ENCODE results near the gene SPSB1. TPM values are rescaled to one million over a fixed set of nuclear protein-coding genes. Genes with fewer than 3 reads are reported as not detected.

Gene SPSB1
- polyA plus RNA-seq, 1 donor (not counting 4 experiments of a cell fraction or from before 2014, with no cell fraction given): 19.8 TPM

DNA sequence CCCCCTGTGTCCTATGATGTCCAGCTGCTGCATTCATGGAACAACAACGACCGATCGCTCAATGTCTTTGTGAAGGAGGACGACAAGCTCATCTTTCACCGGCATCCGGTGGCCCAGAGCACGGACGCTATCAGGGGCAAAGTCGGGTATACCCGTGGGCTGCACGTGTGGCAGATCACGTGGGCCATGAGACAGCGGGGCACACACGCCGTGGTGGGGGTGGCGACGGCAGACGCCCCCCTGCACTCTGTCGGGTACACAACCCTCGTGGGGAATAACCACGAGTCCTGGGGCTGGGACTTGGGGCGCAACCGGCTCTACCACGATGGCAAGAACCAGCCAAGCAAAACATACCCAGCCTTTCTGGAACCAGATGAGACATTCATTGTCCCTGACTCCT lies 63.3 kb downstream of the SPSB1 start:
- H3K27ac ChIP-seq (ENCODE audit: control insufficient read depth, insufficient read depth, low read length): no peak overlapping the region
- peaks cover 9% of the 10 kb centered on the region for H4K20me1 ChIP-seq (ENCODE audit: control insufficient read depth, extremely low read depth, insufficient read depth, low read length)
- H3K36me3 ChIP-seq (ENCODE audit: control insufficient read depth in 2 of 2, extremely low read depth in 1 of 2, insufficient read depth in 2 of 2, low read length in 2 of 2): peaks cover 18 to 27% of the 10 kb centered on the region in 2 experiments
- dilution Hi-C loops (cut with MboI; ENCODE audit: extremely low pct_ligation_motif_present, low sequenced_read_pairs): no loop called here
- no peaks in the 10 kb centered on the region for H3K9me3 ChIP-seq (ENCODE audit: control insufficient read depth, low read depth, low read length)
- no peak for TF ChIP-seq EZH2 (IDR thresholded peaks at IDR 0.05; ENCODE audit: low read length)
- no peaks in the 10 kb centered on the region for H3K4me1 ChIP-seq (ENCODE audit: control insufficient read depth, extremely low read depth, insufficient read depth, low read length)
- H2AFZ ChIP-seq (ENCODE audit: control insufficient read depth, low read length): no peak overlapping the region
- peaks cover 40% of the 10 kb centered on the region for H3K79me2 ChIP-seq (ENCODE audit: control insufficient read depth, insufficient read depth, low read length)
- no peak overlapping the region for H3K4me2 ChIP-seq (ENCODE audit: control insufficient read depth, extremely low read depth, insufficient read depth, low read depth, low read length)
- H3K9me1 ChIP-seq (ENCODE audit: control insufficient read depth, extremely low read depth, insufficient read depth, low read length): peaks cover 6% of the 10 kb centered on the region
- H3K9ac ChIP-seq (ENCODE audit: control insufficient read depth, extremely low read depth, insufficient read depth, low read length): no peak overlapping the region
- DNase-seq (ENCODE audit: low read depth, low spot score) (no peak), FAIRE-seq (no peak)
- no peaks in the 10 kb centered on the region for H3K27me3 ChIP-seq (ENCODE audit: control insufficient read depth, extremely low read depth, insufficient read depth, low read length)
- no peak overlapping the region for H3K4me3 ChIP-seq (ENCODE audit: control insufficient read depth in 2 of 3, extremely low read depth in 1 of 3, insufficient read depth in 2 of 3, low read depth in 1 of 3, low read length in 3 of 3)

DNA sequence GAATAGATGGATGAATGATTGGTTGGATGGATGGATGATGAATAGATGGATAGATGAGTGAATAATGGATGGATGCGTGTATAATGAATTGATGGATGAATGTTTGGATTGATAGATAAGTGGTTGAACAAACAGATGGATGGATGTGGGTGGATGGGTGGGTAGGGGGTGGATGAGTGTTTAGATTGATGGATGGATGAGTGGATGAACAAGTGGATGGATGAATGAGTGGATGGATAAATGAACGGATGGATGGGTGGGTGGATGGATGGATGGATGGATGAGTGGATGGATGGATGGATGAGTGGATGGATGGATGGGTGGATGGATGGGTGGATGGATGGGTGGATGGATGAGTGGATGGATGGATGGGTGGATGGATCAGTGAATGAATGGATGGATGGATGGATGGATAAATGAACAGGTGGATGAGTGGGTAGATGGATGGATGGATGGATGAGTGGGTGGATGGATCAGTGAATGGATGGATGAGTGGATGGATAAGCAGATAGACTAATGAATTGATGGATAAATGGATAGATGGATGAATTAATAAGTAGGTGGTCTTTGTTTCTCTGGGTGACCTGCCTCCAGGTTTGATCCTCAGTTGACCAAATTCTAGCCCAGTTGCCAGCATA lies 64.3 kb downstream of the SPSB1 start:
- Histone ChIP-seq H3K27me3 (ENCODE audit: control insufficient read depth, extremely low read depth, insufficient read depth, low read length) (no peaks in the 10 kb centered on the region), H3K4me3 (ENCODE audit: control insufficient read depth in 2 of 3, extremely low read depth in 1 of 3, insufficient read depth in 2 of 3, low read depth in 1 of 3, low read length in 3 of 3) (no peak overlapping the region), H3K4me1 (ENCODE audit: control insufficient read depth, extremely low read depth, insufficient read depth, low read length) (no peaks in the 10 kb centered on the region), H3K4me2 (ENCODE audit: control insufficient read depth, extremely low read depth, insufficient read depth, low read depth, low read length) (no peak overlapping the region), H2AFZ (ENCODE audit: control insufficient read depth, low read length) (no peak overlapping the region), H3K36me3 (ENCODE audit: control insufficient read depth in 2 of 2, extremely low read depth in 1 of 2, insufficient read depth in 2 of 2, low read length in 2 of 2) (peaks cover 18 to 31% of the 10 kb centered on the region in 2 experiments), H3K27ac (ENCODE audit: control insufficient read depth, insufficient read depth, low read length) (no peak overlapping the region), H4K20me1 (ENCODE audit: control insufficient read depth, extremely low read depth, insufficient read depth, low read length) (peaks cover 4% of the 10 kb centered on the region), H3K9me3 (ENCODE audit: control insufficient read depth, low read depth, low read length) (no peaks in the 10 kb centered on the region), H3K9ac (ENCODE audit: control insufficient read depth, extremely low read depth, insufficient read depth, low read length) (no peak overlapping the region), H3K9me1 (ENCODE audit: control insufficient read depth, extremely low read depth, insufficient read depth, low read length) (peaks cover 2% of the 10 kb centered on the region), H3K79me2 (ENCODE audit: control insufficient read depth, insufficient read depth, low read length) (peaks cover 37% of the 10 kb centered on the region)
- no peak for TF ChIP-seq EZH2 (IDR thresholded peaks at IDR 0.05; ENCODE audit: low read length)
- TF ChIP-seq, protein P1, sequence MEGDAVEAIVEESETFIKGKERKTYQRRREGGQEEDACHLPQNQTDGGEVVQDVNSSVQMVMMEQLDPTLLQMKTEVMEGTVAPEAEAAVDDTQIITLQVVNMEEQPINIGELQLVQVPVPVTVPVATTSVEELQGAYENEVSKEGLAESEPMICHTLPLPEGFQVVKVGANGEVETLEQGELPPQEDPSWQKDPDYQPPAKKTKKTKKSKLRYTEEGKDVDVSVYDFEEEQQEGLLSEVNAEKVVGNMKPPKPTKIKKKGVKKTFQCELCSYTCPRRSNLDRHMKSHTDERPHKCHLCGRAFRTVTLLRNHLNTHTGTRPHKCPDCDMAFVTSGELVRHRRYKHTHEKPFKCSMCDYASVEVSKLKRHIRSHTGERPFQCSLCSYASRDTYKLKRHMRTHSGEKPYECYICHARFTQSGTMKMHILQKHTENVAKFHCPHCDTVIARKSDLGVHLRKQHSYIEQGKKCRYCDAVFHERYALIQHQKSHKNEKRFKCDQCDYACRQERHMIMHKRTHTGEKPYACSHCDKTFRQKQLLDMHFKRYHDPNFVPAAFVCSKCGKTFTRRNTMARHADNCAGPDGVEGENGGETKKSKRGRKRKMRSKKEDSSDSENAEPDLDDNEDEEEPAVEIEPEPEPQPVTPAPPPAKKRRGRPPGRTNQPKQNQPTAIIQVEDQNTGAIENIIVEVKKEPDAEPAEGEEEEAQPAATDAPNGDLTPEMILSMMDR (optimal IDR thresholded peaks at IDR 0.05 in 1 of 3, IDR thresholded peaks at IDR 0.05 in 1 of 3, conservative IDR thresholded peaks at IDR 0.05 in 1 of 3; ENCODE audit: extremely low read depth in 1 of 3, insufficient read depth in 2 of 3, low read length in 3 of 3): no peak
- dilution Hi-C loops (cut with MboI; ENCODE audit: extremely low pct_ligation_motif_present, low sequenced_read_pairs): no loop called here
- no peak for DNase-seq (ENCODE audit: low read depth, low spot score)
- no peak for FAIRE-seq

DNA sequence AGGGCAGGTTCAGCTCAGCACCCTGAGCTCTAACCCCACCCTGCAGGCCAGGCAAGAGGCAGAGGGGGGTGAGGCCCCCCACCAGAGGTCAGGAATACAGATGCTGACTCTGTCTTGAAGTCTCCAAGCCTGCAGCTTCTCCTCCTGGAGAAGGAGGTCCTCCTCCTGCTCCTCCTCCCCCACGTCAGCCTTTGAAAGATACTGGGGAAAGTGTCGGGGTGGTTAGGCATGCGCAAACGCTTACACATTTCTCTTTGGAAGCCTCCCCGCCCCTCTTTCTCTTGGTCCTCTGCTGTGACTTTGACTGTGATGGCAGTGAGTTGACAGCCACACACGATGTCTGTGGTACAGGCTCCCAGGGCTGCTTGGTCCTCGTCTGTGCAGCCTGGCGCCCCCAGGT lies 65.3 kb downstream of the SPSB1 start:
- Histone ChIP-seq H3K4me1 (ENCODE audit: control insufficient read depth, extremely low read depth, insufficient read depth, low read length) (no peaks in the 10 kb centered on the region), H3K27me3 (ENCODE audit: control insufficient read depth, extremely low read depth, insufficient read depth, low read length) (no peaks in the 10 kb centered on the region), H3K27ac (ENCODE audit: control insufficient read depth, insufficient read depth, low read length) (no peak overlapping the region), H3K4me2 (ENCODE audit: control insufficient read depth, extremely low read depth, insufficient read depth, low read depth, low read length) (no peak overlapping the region), H3K9me3 (ENCODE audit: control insufficient read depth, low read depth, low read length) (no peaks in the 10 kb centered on the region), H3K79me2 (ENCODE audit: control insufficient read depth, insufficient read depth, low read length) (peaks cover 34% of the 10 kb centered on the region), H3K4me3 (ENCODE audit: control insufficient read depth in 2 of 3, extremely low read depth in 1 of 3, insufficient read depth in 2 of 3, low read depth in 1 of 3, low read length in 3 of 3) (no peak overlapping the region), H3K36me3 (ENCODE audit: control insufficient read depth in 2 of 2, extremely low read depth in 1 of 2, insufficient read depth in 2 of 2, low read length in 2 of 2) (peaks cover 18 to 31% of the 10 kb centered on the region in 2 experiments), H3K9me1 (ENCODE audit: control insufficient read depth, extremely low read depth, insufficient read depth, low read length) (peaks cover 2% of the 10 kb centered on the region), H2AFZ (ENCODE audit: control insufficient read depth, low read length) (no peak overlapping the region), H4K20me1 (ENCODE audit: control insufficient read depth, extremely low read depth, insufficient read depth, low read length) (peaks cover 2% of the 10 kb centered on the region), H3K9ac (ENCODE audit: control insufficient read depth, extremely low read depth, insufficient read depth, low read length) (no peak overlapping the region)
- dilution Hi-C loops (cut with MboI; ENCODE audit: extremely low pct_ligation_motif_present, low sequenced_read_pairs): no loop called here
- TF ChIP-seq EZH2 (IDR thresholded peaks at IDR 0.05; ENCODE audit: low read length): no peak
- TF ChIP-seq, protein P1 (optimal IDR thresholded peaks at IDR 0.05 in 1 of 3, IDR thresholded peaks at IDR 0.05 in 1 of 3, conservative IDR thresholded peaks at IDR 0.05 in 1 of 3; ENCODE audit: extremely low read depth in 1 of 3, insufficient read depth in 2 of 3, low read length in 3 of 3): no peak
- FAIRE-seq (no peak), DNase-seq (ENCODE audit: low read depth, low spot score) (no peak)

All from keratinocyte (primary cell).